ENCODE measurements around the gene SH3BP2.
"Not testable (repeated sequence)": the region's sequence is repeated elsewhere in the genome, so short reads cannot be mapped to it uniquely, and the experiment has no call there.

The SH3BP2 gene

GRCh38 chr4:2767046-2767704 lies 25.7 kb upstream of the SH3BP2 start:
- no peak overlapping the region for H3K4me3 ChIP-seq (ENCODE audit: low read depth in 1 of 2, low read length in 2 of 2)
- peaks cover 0 to 10% of the 10 kb centered on the region in 2 donors for H3K27me3 ChIP-seq (ENCODE audit: control insufficient read depth in 1 of 2, insufficient read depth in 2 of 2, low read length in 2 of 2)
- H3K27ac ChIP-seq (ENCODE audit: low read depth, low read length) = no peak overlapping the region
- no peaks in the 10 kb centered on the region for H3K36me3 ChIP-seq (ENCODE audit: insufficient read depth, low read length)
- H3K9ac ChIP-seq (ENCODE audit: low read length) = no peak overlapping the region
- H3K4me1 ChIP-seq (ENCODE audit: insufficient read depth, low read length) = no peaks in the 10 kb centered on the region
- no peaks in the 10 kb centered on the region for H3K9me3 ChIP-seq (ENCODE audit: low read length)

GRCh38 chr4:2767705-2768074 lies 25.2 kb upstream of the SH3BP2 start:
- Histone ChIP-seq H3K9ac (ENCODE audit: low read length) (no peak overlapping the region), H3K4me1 (ENCODE audit: insufficient read depth, low read length) (no peaks in the 10 kb centered on the region), H3K27ac (ENCODE audit: low read depth, low read length) (no peak overlapping the region), H3K9me3 (ENCODE audit: low read length) (no peaks in the 10 kb centered on the region), H3K27me3 (ENCODE audit: control insufficient read depth in 1 of 2, insufficient read depth in 2 of 2, low read length in 2 of 2) (peaks cover 0 to 10% of the 10 kb centered on the region in 2 donors), H3K36me3 (ENCODE audit: insufficient read depth, low read length) (no peaks in the 10 kb centered on the region), H3K4me3 (ENCODE audit: low read depth in 1 of 2, low read length in 2 of 2) (no peak overlapping the region)

DNA sequence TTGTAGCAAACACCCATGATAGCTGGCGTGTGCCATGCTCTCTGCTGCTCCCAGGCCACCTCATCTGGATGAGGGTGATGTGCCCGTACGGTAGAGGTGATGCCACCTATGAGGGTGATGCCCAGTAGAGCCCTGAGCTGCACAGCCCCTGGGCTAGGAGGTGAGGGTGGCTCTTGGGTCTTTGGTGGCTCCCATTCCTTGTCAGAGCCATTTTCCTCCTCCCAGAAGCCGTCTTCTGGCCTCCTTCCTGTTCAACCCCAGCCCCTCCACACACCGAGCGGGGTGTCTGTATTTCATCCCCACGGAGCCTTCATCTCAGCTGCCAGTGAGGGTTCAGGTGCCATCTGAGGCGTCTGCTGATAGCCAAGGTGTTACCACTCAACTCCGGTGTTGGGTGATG lies 24.8 kb upstream of the SH3BP2 start:
- no peaks in the 10 kb centered on the region for H3K36me3 ChIP-seq (ENCODE audit: insufficient read depth, low read length)
- H3K27ac ChIP-seq (ENCODE audit: low read depth, low read length) = no peak overlapping the region
- H3K4me3 ChIP-seq (ENCODE audit: low read depth in 1 of 2, low read length in 2 of 2) = no peak overlapping the region

DNA sequence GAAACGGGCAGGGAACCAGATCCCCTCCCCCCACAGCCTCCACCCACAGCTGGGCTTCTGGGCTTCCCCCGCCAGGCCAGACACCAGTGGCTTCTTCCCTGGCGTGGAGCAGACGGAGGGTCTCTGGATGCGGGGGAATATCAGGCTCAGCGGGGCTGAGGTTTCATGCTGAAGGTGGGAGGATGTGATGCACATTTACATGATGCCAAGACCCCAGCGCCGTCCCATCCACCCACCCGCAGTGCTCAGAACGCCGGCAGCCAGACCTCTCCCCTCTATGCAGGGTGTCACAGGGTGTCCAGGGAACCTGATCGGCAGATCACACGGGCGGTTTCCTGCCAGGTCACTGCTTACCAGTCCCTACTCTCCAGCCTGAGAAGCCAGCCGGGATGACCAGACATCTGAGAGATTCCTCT lies 24.0 kb upstream of the SH3BP2 start:
- H3K27ac ChIP-seq (ENCODE audit: low read depth, low read length) = no peak overlapping the region
- peaks cover 0 to 10% of the 10 kb centered on the region in 2 donors for H3K27me3 ChIP-seq (ENCODE audit: control insufficient read depth in 1 of 2, insufficient read depth in 2 of 2, low read length in 2 of 2)
- H3K4me1 ChIP-seq (ENCODE audit: insufficient read depth, low read length) = no peaks in the 10 kb centered on the region
- no peaks in the 10 kb centered on the region for H3K9me3 ChIP-seq (ENCODE audit: low read length)
- H3K9ac ChIP-seq (ENCODE audit: low read length) = no peak overlapping the region
- H3K4me3 ChIP-seq (ENCODE audit: low read depth in 1 of 2, low read length in 2 of 2) = no peak overlapping the region
- no peaks in the 10 kb centered on the region for H3K36me3 ChIP-seq (ENCODE audit: insufficient read depth, low read length)

More for the DNA sequence above, 24.8 kb upstream of the SH3BP2 start:
- no peak overlapping the region for H3K9ac ChIP-seq (ENCODE audit: low read length)
- peaks cover 0 to 10% of the 10 kb centered on the region in 2 donors for H3K27me3 ChIP-seq (ENCODE audit: control insufficient read depth in 1 of 2, insufficient read depth in 2 of 2, low read length in 2 of 2)
- H3K4me1 ChIP-seq (ENCODE audit: insufficient read depth, low read length) = no peaks in the 10 kb centered on the region
- H3K9me3 ChIP-seq (ENCODE audit: low read length) = no peaks in the 10 kb centered on the region

GRCh38 chr4:2771264-2771663 lies 21.6 kb upstream of the SH3BP2 start:
- Histone ChIP-seq H3K36me3 (ENCODE audit: insufficient read depth, low read length) (no peaks in the 10 kb centered on the region), H3K4me1 (ENCODE audit: insufficient read depth, low read length) (no peaks in the 10 kb centered on the region), H3K4me3 (ENCODE audit: low read depth in 1 of 2, low read length in 2 of 2) (no peak overlapping the region), H3K27ac (ENCODE audit: low read depth, low read length) (no peak overlapping the region), H3K9me3 (ENCODE audit: low read length) (no peaks in the 10 kb centered on the region), H3K27me3 (ENCODE audit: control insufficient read depth in 1 of 2, insufficient read depth in 2 of 2, low read length in 2 of 2) (peaks cover 0 to 10% of the 10 kb centered on the region in 2 donors), H3K9ac (ENCODE audit: low read length) (no peak overlapping the region)

DNA sequence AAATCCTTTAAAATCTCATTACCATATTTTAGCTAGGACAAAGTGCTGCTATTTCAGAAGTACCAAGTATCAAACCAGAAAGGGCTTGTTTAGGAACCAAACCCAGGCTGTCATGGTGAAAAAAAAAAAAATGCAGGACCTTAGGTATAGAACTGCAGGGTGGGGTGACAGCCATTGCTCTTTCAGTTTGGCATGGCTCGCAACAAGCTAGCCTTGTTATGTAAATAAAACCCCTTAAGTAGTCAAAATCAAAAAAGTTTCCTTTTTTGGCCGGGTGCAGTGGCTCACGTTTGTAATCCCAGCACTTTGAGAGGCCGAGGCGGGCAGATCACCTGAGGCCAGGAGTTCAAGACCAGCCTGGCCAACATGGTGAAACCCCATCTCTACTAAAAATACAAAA lies 12.2 kb upstream of the SH3BP2 start:
- H3K9me3 ChIP-seq (ENCODE audit: low read length); H3K36me3 ChIP-seq (ENCODE audit: insufficient read depth, low read length); H3K27ac ChIP-seq (ENCODE audit: low read depth, low read length); H3K4me3 ChIP-seq (ENCODE audit: low read depth in 1 of 2, low read length in 2 of 2); H3K27me3 ChIP-seq (ENCODE audit: control insufficient read depth in 1 of 2, insufficient read depth in 2 of 2, low read length in 2 of 2); H3K4me1 ChIP-seq (ENCODE audit: insufficient read depth, low read length); H3K9ac ChIP-seq (ENCODE audit: low read length): not testable (repeated sequence)

DNA sequence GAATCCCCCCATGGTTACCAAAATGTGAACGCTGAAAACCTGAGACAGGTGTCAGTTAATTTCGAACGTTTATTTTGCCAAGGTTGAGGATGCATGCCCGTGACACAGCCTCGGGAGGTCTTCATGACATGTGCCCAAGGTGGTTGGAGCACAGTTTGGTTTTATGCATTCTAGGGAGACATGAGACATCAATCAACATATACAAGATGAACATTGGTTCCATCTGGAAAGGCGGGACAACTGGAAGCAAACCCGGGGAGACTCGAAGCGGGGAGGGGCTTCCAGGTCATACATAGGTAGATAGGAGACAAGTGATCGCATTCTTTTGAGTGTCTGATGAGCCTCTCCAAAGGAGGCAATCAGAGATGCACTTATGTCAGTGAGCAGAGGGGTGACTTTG lies 11.0 kb upstream of the SH3BP2 start:
- Histone ChIP-seq H3K4me3 (ENCODE audit: low read depth in 1 of 2, low read length in 2 of 2) (no peak overlapping the region), H3K9me3 (ENCODE audit: low read length) (no peaks in the 10 kb centered on the region), H3K4me1 (ENCODE audit: insufficient read depth, low read length) (no peaks in the 10 kb centered on the region), H3K27ac (ENCODE audit: low read depth, low read length) (no peak overlapping the region), H3K27me3 (ENCODE audit: control insufficient read depth in 1 of 2, insufficient read depth in 2 of 2, low read length in 2 of 2) (no peaks in the 10 kb centered on the region), H3K9ac (ENCODE audit: low read length) (no peak overlapping the region), H3K36me3 (ENCODE audit: insufficient read depth, low read length) (no peaks in the 10 kb centered on the region)

GRCh38 chr4:2783790-2784189 lies 9.1 kb upstream of the SH3BP2 start:
- no peaks in the 10 kb centered on the region for H3K27me3 ChIP-seq (ENCODE audit: control insufficient read depth in 1 of 2, insufficient read depth in 2 of 2, low read length in 2 of 2)
- no peak overlapping the region for H3K9ac ChIP-seq (ENCODE audit: low read length)
- no peaks in the 10 kb centered on the region for H3K9me3 ChIP-seq (ENCODE audit: low read length)
- no peak overlapping the region for H3K27ac ChIP-seq (ENCODE audit: low read depth, low read length)
- no peaks in the 10 kb centered on the region for H3K4me1 ChIP-seq (ENCODE audit: insufficient read depth, low read length)
- no peak overlapping the region for H3K4me3 ChIP-seq (ENCODE audit: low read depth in 1 of 2, low read length in 2 of 2)
- no peaks in the 10 kb centered on the region for H3K36me3 ChIP-seq (ENCODE audit: insufficient read depth, low read length)

GRCh38 chr4:2785613-2786012 lies 7.3 kb upstream of the SH3BP2 start:
- H3K27me3 ChIP-seq (ENCODE audit: control insufficient read depth in 1 of 2, insufficient read depth in 2 of 2, low read length in 2 of 2) = no peaks in the 10 kb centered on the region
- no peak overlapping the region for H3K4me3 ChIP-seq (ENCODE audit: low read depth in 1 of 2, low read length in 2 of 2)
- no peak overlapping the region for H3K27ac ChIP-seq (ENCODE audit: low read depth, low read length)
- H3K9ac ChIP-seq (ENCODE audit: low read length) = no peak overlapping the region
- H3K4me1 ChIP-seq (ENCODE audit: insufficient read depth, low read length) = no peaks in the 10 kb centered on the region
- H3K36me3 ChIP-seq (ENCODE audit: insufficient read depth, low read length) = no peaks in the 10 kb centered on the region
- H3K9me3 ChIP-seq (ENCODE audit: low read length) = no peaks in the 10 kb centered on the region

DNA sequence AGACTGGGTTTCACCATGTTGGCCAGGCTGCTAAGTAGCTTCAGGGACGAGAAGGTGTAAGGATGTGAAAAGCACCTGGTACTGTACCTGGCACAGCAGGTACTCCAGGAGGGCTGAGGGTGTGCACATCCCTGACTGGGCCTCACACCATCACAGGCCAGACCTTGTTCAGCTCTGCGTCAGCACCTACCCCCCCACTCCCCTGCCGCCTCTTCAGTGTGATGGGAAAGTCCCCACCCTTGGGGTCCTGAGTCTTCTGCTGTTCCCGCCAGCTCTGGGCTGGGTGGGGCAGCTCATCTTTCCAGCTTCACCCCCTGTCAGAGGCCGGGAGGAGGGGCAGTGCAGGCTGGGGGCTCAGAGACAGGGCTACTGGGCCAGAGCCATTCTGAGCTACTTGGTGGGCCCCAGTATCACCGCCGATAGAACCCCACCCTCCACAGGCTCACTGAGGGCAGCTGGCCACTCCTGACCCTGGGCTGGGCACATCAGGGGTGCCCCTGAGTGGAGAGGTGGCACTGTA lies 6.7 kb upstream of the SH3BP2 start:
- H3K27ac ChIP-seq (ENCODE audit: low read depth, low read length) = no peak overlapping the region
- H3K4me3 ChIP-seq (ENCODE audit: low read depth in 1 of 2, low read length in 2 of 2) = no peak overlapping the region
- H3K36me3 ChIP-seq (ENCODE audit: insufficient read depth, low read length) = no peaks in the 10 kb centered on the region
- no peaks in the 10 kb centered on the region for H3K4me1 ChIP-seq (ENCODE audit: insufficient read depth, low read length)
- H3K9ac ChIP-seq (ENCODE audit: low read length) = no peak overlapping the region
- no peaks in the 10 kb centered on the region for H3K27me3 ChIP-seq (ENCODE audit: control insufficient read depth in 1 of 2, insufficient read depth in 2 of 2, low read length in 2 of 2)
- H3K9me3 ChIP-seq (ENCODE audit: low read length) = no peaks in the 10 kb centered on the region

GRCh38 chr4:2786794-2787229 lies 6.1 kb upstream of the SH3BP2 start:
- Histone ChIP-seq H3K4me3 (ENCODE audit: low read depth in 1 of 2, low read length in 2 of 2) (no peak overlapping the region), H3K4me1 (ENCODE audit: insufficient read depth, low read length) (no peaks in the 10 kb centered on the region), H3K27ac (ENCODE audit: low read depth, low read length) (no peak overlapping the region), H3K36me3 (ENCODE audit: insufficient read depth, low read length) (no peaks in the 10 kb centered on the region), H3K27me3 (ENCODE audit: control insufficient read depth in 1 of 2, insufficient read depth in 2 of 2, low read length in 2 of 2) (no peaks in the 10 kb centered on the region), H3K9ac (ENCODE audit: low read length) (no peak overlapping the region), H3K9me3 (ENCODE audit: low read length) (no peaks in the 10 kb centered on the region)
